Epidermal melanocyte (primary cell): ENCODE results near the gene TRIM68.

ENCODE experiments used
- DNase-seq: peaks from one replicate; pipeline ENCODE4 v3.0.0; 2011; ENCODE audit warnings: low spot score; ENCODE audit not compliant: insufficient read length

Gene TRIM68

DNA sequence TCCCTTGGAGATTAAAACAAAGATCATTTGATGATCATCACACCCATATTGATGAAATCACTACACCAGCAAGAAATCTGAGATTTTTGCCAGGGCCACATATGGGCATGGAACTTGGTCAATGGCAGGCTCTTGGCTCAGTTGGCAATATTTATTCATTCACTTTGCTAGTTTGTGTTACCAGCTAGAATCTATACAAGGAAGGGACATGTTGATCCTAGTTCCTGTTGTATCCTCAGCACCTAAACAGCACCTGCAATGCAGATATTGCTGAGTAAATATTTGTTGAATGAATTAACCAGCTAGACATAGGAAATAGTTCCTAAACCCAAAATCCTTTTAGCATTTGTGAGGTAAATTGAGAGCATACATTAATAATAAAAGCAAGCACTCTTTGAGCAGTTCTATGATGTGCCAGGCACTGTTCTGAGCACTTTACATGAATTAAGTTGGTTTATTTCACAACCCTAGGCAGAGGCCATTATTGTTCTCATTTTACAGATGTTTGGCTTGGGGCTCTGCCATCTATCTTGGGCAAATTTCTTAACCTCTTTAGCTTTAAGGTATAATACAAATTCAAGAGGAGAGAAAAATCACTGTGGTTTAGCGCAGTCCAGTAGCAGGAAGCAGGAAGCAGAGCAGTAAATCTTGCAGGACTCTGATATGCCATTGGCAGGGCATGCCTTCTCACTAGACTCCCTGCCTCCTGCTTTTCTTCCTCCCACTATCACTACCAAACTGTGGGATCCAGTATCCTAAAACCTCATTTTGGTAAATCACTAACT lies 1.6 kb downstream of the TRIM68 start:
- DNase-seq = no peak

DNA sequence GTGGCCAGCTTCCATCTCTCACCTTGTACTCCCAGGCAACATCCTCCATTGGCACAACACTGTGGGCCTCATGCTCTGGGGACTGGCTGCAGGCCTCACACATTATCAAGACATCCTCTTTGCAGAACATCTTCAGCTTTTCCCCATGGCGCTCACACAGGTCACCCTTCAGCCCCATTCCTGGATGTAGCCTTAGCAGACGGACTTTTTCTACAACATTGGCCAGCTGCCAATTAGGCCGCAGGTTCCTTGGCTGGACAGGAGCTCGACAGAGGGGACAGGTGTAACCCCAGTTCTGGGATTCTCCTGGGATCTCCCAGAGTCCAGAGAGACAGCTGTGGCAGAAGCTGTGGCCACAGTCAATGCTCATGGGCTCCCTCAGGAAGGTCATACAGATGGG lies 3.0 kb downstream of the TRIM68 start:
- DNase-seq = no peak

DNA sequence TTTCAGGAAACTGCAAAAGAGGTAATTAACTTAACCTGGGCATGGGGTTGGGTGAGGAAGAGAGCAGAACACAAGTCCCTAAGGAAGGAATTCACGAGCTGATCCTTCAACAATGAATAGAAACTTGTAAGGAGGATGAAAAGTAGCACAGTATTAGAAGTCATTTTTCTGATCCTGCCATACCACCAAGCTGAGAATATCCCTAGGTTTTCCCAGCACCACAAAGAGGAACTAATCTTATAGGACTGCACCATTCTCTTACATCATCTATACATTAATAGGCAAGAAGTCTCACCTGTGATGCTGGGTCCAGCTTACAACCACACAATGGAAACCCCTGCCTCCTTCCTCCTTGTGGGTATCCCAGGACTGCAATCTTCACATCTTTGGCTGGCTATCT lies 14.3 kb downstream of the TRIM68 start, which contains the start of gene OR52I1:
OR52I1 (plus strand) TSS at position 301 of the 400 bp plus-strand sequence; CDS start at position 301, 0 bp downstream.
- no peak for DNase-seq

DNA sequence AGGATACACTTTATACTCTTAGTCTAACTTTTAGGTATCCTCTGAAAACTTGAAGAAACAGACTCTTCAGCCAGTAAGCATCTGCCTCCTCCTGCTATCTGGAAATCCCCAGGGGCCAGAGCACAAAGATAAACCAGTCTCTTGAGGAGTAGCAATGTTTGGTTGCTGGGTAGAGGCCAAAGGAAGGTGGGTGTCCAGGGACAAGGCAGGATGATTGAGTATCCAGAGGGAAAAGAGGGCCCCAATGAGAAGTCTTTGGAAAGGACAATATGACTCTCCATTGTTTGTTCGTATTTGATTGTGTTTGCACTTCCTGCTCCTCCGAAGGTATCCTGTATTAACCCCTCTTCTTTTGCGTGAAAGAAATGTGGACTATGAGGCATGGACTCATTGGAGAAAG lies 19.0 kb downstream of the TRIM68 start:
- no peak for DNase-seq

DNA sequence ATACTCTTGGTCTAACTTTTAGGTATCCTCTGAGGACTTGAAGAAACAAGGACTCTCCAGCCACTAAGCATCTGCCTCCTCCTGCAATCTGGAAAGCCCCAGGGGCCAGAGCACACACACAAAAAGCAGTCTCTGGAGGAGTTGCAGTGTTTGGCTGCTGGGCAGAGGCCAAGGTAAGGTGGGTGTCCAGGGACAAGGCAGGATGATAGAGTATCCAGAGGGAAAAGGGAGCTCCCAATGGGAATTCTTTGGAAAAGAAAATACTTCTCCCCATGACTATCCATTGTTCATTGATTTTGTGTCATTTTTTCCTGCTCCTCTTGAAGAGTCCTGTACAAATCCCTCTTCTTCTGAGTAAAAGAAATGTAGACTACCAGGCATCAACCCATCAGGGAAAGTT lies 26.6 kb downstream of the TRIM68 start, which contains the start of gene OR52I2:
OR52I2 (plus strand) TSS at position 301 of the 400 bp plus-strand sequence.
- no peak for DNase-seq

DNA sequence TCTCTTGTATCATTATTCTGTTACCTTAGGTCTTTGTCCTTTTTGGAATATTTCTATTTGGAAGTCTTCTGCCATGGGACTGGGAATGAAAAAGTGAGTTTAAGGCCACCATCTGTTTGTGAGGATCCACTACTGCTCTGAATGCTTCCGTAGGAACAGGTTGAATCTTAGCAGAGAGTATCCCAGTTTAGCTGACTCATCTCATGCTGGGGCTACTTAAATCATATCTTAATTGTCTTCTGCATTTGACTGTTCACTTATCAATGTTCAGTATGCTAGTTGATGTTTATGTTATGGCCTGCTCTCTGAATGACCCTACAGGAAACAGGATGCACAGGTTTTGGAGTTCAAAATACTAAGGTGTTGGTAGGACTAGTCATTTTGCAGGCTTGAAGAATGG lies 27.9 kb downstream of the TRIM68 start:
- DNase-seq = no peak

DNA sequence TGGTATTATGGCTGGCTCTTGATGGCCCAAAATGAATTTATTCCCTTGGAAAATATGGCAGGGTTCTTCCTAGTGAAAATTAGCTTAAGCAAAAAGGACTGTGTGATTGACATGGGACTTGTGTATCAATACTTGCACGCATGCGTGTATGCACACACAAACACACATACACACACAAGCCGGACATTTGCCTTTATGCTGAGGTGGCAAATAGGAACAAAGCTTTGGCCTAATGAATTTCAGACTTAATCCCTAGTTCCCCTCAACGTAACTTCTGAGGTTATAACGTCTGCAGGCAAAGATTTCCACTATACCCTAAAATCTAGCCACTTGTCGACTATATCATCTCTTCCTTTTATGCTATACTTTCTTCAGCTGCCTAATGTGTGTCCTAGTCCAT lies 29.4 kb downstream of the TRIM68 start:
- DNase-seq = no peak

DNA sequence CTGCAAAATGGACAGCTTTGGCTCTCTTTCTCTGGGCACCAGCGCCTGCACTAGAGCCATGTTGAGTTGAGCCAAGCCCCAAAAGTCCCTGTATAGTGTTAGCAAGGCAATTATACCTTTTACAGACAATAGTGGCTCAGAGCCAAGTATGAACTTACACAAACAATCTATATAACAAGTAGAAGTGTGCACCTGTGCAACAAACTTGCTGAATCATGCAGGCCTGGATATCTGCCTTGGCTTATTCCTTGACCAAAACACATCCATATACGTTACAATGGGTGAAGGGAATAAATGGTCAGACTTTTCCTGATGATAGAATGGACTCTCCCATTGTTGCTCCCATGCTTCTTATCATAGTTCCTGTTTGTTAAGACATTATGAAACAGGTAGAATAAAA lies 30.3 kb downstream of the TRIM68 start:
- DNase-seq = no peak

DNA sequence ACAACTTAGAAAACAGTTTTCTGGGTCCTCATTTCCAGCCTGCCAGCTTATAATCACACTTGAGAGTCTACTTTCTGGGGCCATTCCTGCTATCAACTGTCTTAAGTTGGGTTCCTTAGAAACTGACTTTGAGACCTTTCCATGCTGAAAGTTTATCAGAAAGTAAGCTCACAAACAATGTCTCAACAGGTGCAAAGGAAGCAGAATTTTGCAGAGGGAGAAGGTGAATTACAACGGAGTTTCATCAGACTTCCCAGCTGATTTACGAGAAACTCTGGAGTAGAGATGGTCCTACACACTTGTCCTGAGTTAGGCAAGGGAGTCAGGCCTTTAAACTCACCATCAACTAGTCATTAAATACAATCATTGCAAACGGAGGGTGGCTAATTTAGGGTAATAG lies 31.2 kb downstream of the TRIM68 start:
- no peak for DNase-seq

DNA sequence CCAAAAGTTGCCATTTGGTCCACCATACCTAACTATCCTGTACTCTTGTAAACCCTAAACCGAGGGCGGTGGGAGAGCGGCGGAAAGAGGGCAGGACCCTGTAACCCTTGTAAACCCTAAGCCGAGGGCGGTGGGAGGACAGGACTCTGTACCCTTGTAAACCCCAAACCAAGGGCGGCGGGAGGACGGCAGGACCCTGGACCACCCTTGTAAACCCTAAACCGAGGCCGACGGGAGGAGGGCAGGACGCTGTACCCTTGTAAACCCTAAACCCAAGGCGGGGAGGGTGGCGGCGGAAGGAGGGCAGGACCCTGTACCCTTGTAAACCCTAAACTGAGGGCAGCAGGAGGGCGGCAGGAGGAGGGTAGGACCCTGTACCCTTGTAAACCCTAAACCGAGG lies 39.0 kb downstream of the TRIM68 start:
- DNase-seq = no peak

DNA sequence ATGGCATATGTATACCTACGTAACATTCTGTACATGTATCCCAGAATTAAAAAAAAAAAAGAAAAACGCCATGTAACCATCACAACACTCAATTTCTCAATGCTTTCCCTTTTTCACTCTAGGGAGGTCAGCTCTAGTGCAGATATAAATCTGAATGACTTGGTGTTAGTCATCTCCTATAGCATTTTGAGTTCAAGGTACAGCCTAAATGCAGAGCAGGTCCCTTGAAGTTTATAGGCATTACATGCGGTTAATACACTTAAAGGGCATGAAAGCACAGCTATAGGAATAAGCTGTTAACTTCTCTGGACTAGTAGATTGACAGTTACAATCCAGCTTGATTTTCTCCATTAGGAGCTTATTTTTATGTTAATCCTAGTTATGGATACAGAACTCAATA lies 42.7 kb downstream of the TRIM68 start:
- DNase-seq = no peak

DNA sequence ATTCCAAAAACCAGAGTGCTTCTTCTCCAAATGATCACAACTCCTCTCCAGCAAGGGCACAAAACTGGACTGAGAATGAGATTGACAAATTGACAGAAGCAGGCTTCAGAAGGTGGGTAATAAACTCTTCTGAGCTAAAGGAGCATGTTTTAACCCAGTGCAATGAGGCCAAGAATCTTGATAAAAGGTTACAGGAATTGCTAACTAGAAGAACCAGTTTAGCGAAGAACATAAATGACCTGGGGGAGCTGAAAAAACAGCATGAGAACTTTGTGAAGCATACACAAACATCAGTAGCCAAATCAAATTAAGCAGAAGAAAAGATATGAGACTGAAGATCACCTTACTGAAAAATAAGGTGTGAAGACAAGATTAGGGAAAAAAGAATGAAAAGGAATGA lies 47.6 kb downstream of the TRIM68 start:
- no peak for DNase-seq

DNA sequence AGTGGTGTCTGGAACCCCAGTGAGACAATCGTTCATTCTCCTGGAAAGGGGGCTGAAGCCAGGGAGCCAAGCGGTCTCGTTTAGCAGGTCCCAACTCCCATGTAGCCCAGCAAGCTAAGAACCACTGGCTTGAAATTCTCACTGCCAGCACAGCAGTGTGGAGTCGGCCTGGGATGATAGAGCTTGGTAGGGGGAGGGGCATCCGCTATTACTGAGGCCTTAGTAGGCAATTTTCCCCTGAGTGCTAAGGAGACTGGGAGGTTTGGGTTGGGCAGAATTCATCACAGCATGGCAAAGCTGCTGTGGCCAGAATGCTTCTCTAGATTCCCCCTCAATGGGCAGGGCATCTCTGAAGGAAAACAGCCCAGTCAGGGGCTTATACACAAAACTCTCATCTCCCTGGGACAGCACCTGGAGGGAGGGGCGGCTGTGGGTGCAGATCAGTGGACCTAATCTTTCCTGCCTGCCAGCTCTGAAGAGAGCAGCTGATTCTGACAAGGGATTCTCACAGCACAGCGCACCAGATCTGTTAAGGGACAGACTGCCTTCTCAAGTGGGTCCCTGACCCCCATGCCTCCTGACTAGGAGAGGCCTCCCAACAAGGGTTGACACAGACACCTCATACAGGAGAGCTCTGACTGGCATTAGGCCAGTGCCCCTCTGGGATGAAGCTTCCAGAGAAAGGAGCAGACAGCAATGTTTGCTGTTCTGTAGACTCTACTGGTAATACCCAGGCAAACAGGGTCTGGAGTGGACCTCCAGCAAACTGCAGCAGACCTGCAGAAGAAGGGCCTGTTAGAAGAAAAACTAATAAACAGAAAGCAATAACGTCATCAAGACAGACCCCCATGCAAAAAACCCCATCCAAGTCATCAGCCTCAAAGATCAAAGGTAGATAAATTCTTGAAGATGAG lies 48.2 kb downstream of the TRIM68 start:
- DNase-seq = no peak

DNA sequence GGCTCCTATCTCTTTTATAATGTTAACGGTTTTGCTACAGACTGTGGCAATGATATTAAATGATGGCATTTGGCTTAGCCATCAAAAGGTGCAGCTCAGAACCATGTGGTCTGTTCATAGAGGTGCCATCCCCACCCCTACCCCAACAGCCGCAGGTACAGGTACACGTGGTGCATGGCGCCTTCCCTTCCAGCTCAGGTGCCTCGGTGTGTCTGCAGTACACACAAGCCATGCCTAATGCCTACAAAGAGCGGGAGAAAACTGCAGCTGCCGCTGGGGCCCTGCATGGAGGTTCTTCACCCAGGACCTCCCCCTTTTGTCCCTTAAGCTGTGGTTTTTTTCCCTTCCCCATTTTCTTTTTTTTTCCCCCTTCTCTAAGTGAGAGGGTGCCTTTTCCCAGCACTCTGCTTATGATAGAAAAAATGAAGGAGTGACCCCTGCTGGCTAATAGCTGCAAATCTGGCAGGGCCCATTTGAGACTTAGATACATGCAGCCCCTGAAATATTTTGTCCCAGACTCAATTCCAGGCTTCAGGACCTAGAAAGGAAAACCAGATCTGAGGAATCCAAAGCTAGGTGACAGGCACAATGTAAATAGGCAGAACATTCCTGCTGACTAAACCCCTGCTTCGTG lies 56.6 kb downstream of the TRIM68 start:
- no peak for DNase-seq
